AG09319 (cell line): ENCODE results near the gene KCNK7.

Experiments used
- DNase-seq: peaks from one replicate; pipeline ENCODE4 v3.0.0-alpha.2; 2010; ENCODE audit warnings: low read depth; ENCODE audit errors: extremely low read depth
- TF ChIP-seq, protein P1 (sequence below): IDR thresholded peaks from 2 replicates; pipeline ENCODE4 v1.5.1; 2011; ENCODE audit warnings: low read depth, mild to moderate bottlenecking, inconsistent platforms, low read length, moderate library complexity

KCNK7 gene

GRCh38 chr11:65617990-65618751, 22.6 kb upstream of the KCNK7 start:
- TF ChIP-seq, protein P1, sequence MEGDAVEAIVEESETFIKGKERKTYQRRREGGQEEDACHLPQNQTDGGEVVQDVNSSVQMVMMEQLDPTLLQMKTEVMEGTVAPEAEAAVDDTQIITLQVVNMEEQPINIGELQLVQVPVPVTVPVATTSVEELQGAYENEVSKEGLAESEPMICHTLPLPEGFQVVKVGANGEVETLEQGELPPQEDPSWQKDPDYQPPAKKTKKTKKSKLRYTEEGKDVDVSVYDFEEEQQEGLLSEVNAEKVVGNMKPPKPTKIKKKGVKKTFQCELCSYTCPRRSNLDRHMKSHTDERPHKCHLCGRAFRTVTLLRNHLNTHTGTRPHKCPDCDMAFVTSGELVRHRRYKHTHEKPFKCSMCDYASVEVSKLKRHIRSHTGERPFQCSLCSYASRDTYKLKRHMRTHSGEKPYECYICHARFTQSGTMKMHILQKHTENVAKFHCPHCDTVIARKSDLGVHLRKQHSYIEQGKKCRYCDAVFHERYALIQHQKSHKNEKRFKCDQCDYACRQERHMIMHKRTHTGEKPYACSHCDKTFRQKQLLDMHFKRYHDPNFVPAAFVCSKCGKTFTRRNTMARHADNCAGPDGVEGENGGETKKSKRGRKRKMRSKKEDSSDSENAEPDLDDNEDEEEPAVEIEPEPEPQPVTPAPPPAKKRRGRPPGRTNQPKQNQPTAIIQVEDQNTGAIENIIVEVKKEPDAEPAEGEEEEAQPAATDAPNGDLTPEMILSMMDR, result no peak
- DNase-seq, result no peak

- TF ChIP-seq, protein P1, result no peak
- no peak for DNase-seq
Measured at GRCh38 chr11:65617136-65617850, 21.7 kb upstream of the KCNK7 start.

DNA sequence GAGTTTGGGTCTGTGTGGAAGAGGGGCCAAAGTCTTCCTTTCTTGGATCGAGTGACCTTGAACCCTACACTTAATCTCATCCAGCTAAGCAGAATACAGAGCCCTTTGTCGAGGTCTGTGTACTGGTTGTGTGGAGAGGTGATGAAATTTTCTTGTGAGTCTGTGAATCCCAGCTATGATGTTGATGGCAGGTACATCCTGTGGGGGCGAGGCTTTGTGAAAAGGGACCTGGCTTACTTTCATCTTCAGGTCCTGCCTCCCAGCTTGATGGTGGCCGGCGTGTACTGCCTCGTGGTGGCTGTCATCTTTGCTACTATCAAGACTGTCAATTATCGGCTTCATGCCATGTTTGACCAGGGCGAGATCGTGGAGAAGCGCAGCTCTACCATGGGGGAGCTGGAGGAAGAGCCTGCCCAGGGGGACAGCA, 21.0 kb upstream of the KCNK7 start:
- TF ChIP-seq, protein P1, result no peak
- no peak for DNase-seq

DNA sequence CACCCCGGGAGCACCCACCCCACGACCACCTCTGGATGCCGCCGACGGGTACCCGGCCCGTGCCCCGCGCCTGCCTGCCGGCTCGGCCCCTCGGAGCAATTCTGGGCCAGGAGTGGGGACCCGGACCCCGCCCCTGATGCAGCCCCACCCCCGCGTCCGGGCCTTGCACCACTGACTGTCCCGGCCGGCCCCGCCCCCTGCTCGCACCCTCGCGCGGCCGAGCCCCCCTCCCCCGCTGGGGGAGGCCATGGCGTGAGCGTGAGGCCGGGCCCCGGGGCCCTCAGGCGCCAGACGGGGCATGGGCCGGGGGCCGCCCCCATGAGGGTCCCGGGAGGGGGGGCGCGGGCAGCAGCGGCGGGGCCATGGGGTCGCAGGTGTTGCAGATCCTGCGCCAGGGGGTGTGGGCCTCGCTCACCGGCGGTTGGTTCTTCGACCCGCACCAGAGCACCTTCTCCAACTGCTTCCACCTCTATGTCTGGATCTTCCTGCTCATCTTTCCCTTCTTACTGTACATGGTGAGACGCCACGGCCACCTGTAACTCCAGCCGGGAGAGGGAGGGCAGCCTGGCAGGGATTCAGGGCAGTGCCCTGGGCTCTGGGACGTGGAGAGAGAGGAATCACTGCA, 20.5 kb upstream of the KCNK7 start:
- no peak for DNase-seq
- TF ChIP-seq, protein P1, result no peak

- peak; percentile 100 for DNase-seq
- TF ChIP-seq, protein P1, result no peak
Measured at GRCh38 chr11:65615229-65615949, 19.8 kb upstream of the KCNK7 start, which contains the start of gene PCNX3. TSS of gene PCNX3 (plus strand) at chr11:65615776. CDS start at chr11:65616312, 536 bp downstream.

DNA sequence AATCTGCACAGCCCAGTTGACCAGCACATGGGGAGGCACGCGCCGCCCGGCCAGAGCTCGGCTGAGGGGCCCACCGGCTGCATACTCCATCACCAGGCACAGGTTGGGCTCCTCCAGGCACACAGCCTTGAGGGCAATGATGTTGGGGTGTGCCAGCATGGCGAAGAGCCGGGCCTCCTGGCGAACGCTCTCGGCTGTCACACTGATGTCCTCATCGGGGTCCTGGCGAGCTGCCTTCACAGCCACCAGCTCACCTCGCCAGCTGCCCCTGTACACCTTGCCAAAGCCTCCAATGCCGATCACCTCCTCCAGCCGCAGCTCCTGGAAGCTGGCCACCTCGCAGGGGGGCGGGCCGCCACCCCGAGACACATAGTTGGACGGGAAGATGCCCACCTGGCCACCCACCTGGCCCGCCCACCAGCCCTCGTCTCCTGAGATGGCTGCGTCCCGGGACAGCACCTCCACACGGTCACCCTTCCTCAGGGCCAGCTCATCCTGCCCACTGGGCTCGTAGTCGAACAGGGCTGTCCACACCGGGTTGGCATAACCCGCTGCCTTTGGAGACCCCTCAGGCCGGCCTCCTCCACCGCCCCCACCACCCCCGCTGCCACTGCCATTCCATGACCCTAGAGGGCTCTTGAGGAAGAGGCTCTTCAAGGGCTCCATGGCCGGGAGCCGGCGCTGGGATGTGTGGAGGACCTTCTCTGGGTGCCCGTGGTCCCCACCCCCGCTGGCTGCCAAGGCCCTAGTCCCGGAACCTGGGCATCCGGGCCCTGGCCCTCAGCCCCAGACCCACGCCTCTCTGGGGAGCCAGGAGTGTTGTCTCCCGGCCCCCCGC, 17.7 kb upstream of the KCNK7 start:
- DNase-seq, result no peak
- TF ChIP-seq, protein P1, result no peak
